Endothelial cell (in vitro differentiated cells): ENCODE results near the gene ALG9. TPM values are rescaled to one million over a fixed set of nuclear protein-coding genes. Genes with fewer than 3 reads are reported as not detected.

Experiments used
- DNase-seq: peaks from one replicate; pipeline ENCODE4 v3.0.0; 2021; ENCODE audit warnings: low spot score
- H3K27ac Mint-ChIP-seq: one replicate; pipeline ENCODE4 v1.8.0; 2021; ENCODE audit warnings: mixed read lengths, inconsistent platforms; ENCODE audit not compliant: unreplicated experiment
- H3K27me3 Mint-ChIP-seq: one replicate; pipeline ENCODE4 v1.8.0; 2021; ENCODE audit warnings: mild to moderate bottlenecking, moderate library complexity, mixed read lengths, inconsistent platforms; ENCODE audit not compliant: unreplicated experiment
- H3K36me3 Mint-ChIP-seq: one replicate; pipeline ENCODE4 v1.8.0; 2021; ENCODE audit warnings: mild to moderate bottlenecking, low read depth, mixed read lengths, inconsistent platforms; ENCODE audit not compliant: unreplicated experiment
- H3K4me1 Mint-ChIP-seq: one replicate; pipeline ENCODE4 v1.8.0; 2021; ENCODE audit warnings: mild to moderate bottlenecking, mixed read lengths, inconsistent platforms; ENCODE audit not compliant: unreplicated experiment
- H3K4me3 Mint-ChIP-seq: one replicate; pipeline ENCODE4 v1.8.0; 2021; ENCODE audit warnings: mild to moderate bottlenecking, mixed read lengths, inconsistent platforms; ENCODE audit not compliant: unreplicated experiment
- H3K9me3 Mint-ChIP-seq: one replicate; pipeline ENCODE4 v1.8.0; 2021; ENCODE audit warnings: mixed read lengths, inconsistent platforms; ENCODE audit not compliant: unreplicated experiment
- total RNA-seq: library from RNA; stranded (reverse); fragmentation: NEBNext Ultra II Directional; extraction: Animal tissue kit (Norgen Biotek cat#: 25700); gene quantifications from one replicate; pipeline ENCODE4 v1.2.1, GENCODE V29; 2021; ENCODE audit not compliant: unreplicated experiment
- TF ChIP-seq, protein P1 (sequence below): fragments of 200-600 bp; sonication (generic); IDR thresholded peaks from one replicate; pipeline ENCODE4 v1.5.0; 2021; ENCODE audit warnings: antibody characterized with exemption; ENCODE audit not compliant: unreplicated experiment

The ALG9 gene
- total RNA-seq, 1 donor from 2014 or later: 35.8 TPM

- no peaks in the 10 kb centered on the region for H3K9me3 Mint-ChIP-seq
- peaks cover 16% of the 10 kb centered on the region for H3K36me3 Mint-ChIP-seq
- no peaks in the 10 kb centered on the region for H3K4me1 Mint-ChIP-seq
- H3K27me3 Mint-ChIP-seq: peaks cover 1% of the 10 kb centered on the region
- TF ChIP-seq, protein P1, sequence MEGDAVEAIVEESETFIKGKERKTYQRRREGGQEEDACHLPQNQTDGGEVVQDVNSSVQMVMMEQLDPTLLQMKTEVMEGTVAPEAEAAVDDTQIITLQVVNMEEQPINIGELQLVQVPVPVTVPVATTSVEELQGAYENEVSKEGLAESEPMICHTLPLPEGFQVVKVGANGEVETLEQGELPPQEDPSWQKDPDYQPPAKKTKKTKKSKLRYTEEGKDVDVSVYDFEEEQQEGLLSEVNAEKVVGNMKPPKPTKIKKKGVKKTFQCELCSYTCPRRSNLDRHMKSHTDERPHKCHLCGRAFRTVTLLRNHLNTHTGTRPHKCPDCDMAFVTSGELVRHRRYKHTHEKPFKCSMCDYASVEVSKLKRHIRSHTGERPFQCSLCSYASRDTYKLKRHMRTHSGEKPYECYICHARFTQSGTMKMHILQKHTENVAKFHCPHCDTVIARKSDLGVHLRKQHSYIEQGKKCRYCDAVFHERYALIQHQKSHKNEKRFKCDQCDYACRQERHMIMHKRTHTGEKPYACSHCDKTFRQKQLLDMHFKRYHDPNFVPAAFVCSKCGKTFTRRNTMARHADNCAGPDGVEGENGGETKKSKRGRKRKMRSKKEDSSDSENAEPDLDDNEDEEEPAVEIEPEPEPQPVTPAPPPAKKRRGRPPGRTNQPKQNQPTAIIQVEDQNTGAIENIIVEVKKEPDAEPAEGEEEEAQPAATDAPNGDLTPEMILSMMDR: no peak
- no peak for DNase-seq
- no peak overlapping the region for H3K27ac Mint-ChIP-seq
- H3K4me3 Mint-ChIP-seq: no peak overlapping the region
Observed at GRCh38 chr11:111851067-111851466, 20.3 kb downstream of the ALG9 start.

DNA sequence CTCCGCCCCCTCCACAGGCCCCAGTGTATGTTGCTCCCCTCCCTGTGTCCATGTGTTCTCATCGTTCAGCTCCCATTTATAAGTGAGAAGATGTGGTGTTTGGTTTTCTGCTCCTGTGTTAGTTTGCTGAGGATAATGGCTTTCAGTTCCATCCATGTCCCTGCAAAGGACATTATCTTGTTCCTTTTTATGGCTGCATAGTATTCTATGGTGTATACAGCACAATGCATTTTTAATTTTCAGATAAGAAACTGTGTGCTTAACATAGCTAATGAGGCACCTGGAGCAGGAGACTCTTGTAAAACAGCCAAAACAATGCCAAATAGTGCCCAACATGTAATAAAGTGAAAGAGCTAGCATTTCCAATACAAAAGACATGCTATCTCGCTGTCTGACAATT lies 21.8 kb downstream of the ALG9 start:
- TF ChIP-seq, protein P1: no peak
- Mint-ChIP-seq H3K9me3 (no peaks in the 10 kb centered on the region), H3K4me3 (no peak overlapping the region), H3K4me1 (no peaks in the 10 kb centered on the region), H3K36me3 (peaks cover 16% of the 10 kb centered on the region), H3K27me3 (peaks cover 1% of the 10 kb centered on the region), H3K27ac (no peak overlapping the region)
- DNase-seq: no peak

DNA sequence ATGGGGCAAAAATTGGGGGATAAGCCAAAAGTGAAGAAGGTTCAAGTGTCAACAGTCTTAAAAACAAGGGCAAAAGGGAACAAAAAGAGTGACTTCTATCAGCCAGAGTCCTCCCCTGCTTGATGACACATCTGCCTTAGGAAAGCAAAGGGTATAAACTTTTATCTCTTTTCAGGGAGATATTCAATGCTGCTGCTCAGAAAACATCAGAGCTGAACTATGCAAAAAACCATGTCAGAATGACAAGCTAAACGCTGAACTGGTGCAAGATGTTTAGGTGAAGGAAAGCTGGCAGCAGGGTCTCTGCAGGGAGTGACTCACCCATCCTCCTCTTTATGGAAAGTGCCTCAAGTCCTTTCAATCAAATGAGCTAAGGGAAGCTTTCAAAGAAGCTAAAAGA lies 24.7 kb downstream of the ALG9 start:
- H3K27ac Mint-ChIP-seq: no peak overlapping the region
- H3K27me3 Mint-ChIP-seq: peaks cover 1% of the 10 kb centered on the region
- no peaks in the 10 kb centered on the region for H3K4me1 Mint-ChIP-seq
- no peaks in the 10 kb centered on the region for H3K9me3 Mint-ChIP-seq
- no peak overlapping the region for H3K4me3 Mint-ChIP-seq
- no peak for DNase-seq
- TF ChIP-seq, protein P1: no peak
- peaks cover 10% of the 10 kb centered on the region for H3K36me3 Mint-ChIP-seq

DNA sequence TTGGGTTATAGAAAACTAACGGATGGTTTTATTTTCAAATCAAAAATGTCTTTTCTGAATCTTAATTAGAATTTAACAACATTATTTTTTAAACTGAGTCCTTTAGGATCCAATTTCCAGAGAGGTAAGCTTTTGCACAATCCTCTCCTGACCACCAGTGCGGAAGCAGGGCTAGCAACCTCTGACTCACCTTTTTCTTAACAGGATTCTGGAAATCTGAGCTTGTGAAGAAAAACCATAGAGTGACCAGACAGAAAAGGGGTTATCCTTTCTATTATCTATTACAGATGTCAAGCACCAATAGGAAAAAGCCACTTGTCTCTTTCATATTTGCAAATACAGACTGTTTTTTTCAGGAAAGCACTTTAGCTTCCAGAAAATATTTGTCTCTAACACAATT lies 25.3 kb downstream of the ALG9 start:
- TF ChIP-seq, protein P1: no peak
- H3K4me1 Mint-ChIP-seq: no peaks in the 10 kb centered on the region
- no peak overlapping the region for H3K4me3 Mint-ChIP-seq
- H3K27ac Mint-ChIP-seq: no peak overlapping the region
- no peaks in the 10 kb centered on the region for H3K9me3 Mint-ChIP-seq
- DNase-seq: no peak
- peaks cover 5% of the 10 kb centered on the region for H3K27me3 Mint-ChIP-seq
- peaks cover 10% of the 10 kb centered on the region for H3K36me3 Mint-ChIP-seq

GRCh38 chr11:111845276-111846028 lies 25.9 kb downstream of the ALG9 start:
- Mint-ChIP-seq H3K9me3 (no peaks in the 10 kb centered on the region), H3K4me3 (no peak overlapping the region), H3K36me3 (peaks cover 10% of the 10 kb centered on the region), H3K27ac (no peak overlapping the region), H3K4me1 (no peaks in the 10 kb centered on the region), H3K27me3 (peaks cover 5% of the 10 kb centered on the region)
- no peak for DNase-seq
- TF ChIP-seq, protein P1: no peak
